Stimulated activated CD8-positive, alpha-beta memory T cell treated with anti-CD3 and anti-CD28 coated beads, Interleukin-15, amount 100 ng/mL, for 24 hours (primary cell): Measurements from ENCODE around the gene SLC15A4.

Experiments
- DNase-seq: peaks from one replicate; pipeline ENCODE4 v3.0.0-alpha.2; 2020; ENCODE audit warnings: low read depth

SLC15A4 gene

DNA sequence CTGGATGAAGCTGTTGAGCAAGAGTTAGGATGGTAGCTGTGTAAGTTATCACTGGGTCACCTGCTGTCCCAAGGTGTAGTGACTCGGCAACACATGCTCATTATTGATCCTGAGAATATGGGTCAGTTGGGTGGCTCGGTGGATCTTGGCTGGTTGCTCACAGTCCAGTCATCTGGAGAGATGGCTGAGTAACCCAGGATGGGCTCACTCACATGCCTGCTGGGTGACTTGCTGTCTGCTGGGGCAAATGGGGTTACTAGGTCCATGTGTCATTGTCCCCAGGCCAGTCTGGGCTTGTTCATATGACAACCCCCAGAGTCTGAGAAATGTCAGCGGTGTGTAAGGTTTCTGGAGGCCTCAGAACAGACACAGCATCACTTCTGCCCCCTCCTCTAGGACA is 69.5 kb downstream of the SLC15A4 start:
- DNase-seq: no peak

DNA sequence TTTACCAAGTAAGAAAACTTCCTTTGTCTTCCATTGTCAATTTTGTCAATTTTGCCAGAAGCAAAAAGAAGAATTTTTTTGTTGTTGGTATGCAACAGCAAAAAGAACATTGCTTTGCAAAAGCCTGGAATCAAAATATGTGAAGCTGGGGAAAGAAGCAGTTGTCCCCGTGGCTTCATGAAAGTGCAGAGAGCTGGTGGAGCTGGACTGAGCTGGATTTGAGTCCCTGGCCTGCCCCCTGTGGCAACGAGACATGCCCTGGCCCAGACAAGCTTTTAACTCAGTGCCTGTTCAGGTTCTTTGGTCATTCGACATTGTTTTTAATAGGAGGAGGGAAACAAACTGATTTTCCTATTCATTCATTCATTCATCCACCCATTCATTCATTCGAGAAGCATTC is 70.3 kb downstream of the SLC15A4 start:
- DNase-seq: no peak

DNA sequence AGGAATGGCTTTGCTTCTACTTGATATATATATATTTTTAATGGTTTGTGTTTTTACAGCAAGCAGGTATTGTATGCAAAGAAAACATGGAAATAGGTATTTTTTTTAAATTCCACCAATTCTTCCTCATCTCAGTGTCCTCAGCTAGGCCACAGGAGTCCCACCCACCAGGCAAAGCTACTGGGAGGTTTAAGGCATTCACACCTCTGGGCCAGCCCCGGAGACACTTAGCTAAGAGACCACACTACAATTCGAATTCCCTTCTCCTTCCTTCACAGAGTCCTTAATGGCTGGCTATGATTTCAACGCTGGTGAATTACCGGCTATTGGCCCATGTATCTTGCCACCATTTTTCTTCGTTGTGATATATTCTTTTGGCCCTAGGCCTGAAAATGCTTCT is 71.4 kb downstream of the SLC15A4 start:
- no peak for DNase-seq

DNA sequence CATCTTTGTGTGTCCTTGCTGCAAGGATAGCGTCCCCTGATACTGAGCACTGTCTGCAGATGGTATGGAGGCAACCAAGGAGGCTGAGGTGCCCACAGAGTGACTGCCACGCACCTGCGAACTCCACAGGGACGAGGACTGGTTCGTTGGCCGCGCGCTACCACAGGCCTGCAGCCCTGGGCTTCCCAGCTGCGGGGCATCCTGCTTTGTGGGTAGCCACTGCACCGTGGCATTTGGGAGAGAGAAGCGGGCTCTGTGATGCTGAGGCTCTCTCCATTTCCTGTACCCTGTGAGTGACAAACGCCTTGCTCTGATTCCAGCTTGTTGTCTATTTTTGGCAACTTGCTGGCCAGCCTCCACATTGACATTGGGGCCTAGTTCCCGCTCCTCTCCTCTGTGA is 76.3 kb downstream of the SLC15A4 start:
- no peak for DNase-seq

DNA sequence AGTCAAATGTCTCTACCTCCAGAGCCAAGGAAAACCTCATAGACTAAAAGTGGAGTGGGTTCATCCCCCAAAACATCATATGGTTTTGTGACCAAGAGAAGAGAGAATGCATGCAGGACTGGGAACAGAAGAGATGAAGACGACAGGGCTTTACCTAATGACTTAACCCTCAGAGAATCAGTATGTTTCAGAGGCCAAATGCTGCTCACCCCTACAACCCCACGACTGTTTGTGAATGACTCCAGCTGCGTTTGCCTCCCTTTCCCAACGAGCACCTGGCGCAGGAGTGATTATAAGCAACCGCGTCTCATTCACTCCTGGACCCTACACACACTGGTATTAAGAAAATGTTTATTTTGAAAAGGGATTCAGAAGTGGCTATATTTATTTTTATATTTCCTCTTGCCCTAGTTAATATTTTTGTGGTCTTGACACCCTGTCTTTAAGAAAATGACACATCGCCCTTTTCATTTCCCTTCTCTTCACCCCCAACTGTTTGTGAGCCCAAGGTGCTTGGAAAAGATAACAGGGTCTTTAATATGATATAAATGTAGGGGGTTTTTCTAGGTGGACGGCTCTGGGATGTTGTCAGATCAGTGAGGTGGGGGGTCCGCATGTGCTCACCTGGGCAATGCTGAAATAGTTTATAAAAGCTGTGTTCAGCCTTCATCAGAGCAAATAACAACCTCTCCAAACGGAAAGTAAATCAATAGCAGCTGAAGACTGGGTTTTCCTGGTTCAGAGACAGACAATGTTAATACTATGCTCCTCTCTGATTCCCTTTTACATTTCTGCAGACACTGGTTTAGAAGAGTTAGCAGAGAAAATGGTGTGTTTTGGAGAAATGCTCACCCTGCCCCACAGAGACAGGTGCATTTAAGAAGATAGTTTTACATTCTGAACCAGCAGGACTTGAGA is 77.7 kb downstream of the SLC15A4 start:
- DNase-seq: no peak

DNA sequence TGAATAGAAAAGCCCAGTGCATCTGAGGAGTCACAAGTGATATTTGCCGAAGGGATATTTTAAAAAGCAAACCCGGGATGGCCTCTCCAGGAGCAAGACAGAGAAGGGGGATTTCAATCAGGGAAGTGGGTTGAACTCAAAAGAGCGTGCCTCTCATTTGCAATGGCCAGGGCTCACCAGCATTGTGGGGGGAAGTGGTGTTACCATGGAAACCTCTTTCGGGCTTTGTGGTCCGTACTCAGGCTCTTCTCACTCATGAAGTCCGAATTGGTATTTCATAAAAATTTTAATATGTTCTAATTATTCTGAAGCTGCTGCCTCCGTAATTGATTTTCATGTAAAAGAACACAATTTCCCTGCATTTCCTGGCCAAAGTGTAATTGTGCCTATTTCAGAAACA is 79.8 kb downstream of the SLC15A4 start:
- DNase-seq: no peak
